ENCODE data around the gene ECE2.
A peak's percentile ranks its signal among the peaks of the same experiment; 100 is the strongest.

ECE2 gene

GRCh38 chr3:184240384-184241140 lies 35.3 kb upstream of the ECE2 start:
- no peak for DNase-seq (ENCODE audit: low spot score)

GRCh38 chr3:184241141-184241446 lies 34.7 kb upstream of the ECE2 start:
- DNase-seq (ENCODE audit: low spot score), result no peak

GRCh38 chr3:184241447-184242296 lies 34.1 kb upstream of the ECE2 start:
- DNase-seq (ENCODE audit: low spot score), result peak; percentile 39

- DNase-seq (ENCODE audit: low spot score), result no peak
Observed at GRCh38 chr3:184242297-184242685, 33.5 kb upstream of the ECE2 start.

DNA sequence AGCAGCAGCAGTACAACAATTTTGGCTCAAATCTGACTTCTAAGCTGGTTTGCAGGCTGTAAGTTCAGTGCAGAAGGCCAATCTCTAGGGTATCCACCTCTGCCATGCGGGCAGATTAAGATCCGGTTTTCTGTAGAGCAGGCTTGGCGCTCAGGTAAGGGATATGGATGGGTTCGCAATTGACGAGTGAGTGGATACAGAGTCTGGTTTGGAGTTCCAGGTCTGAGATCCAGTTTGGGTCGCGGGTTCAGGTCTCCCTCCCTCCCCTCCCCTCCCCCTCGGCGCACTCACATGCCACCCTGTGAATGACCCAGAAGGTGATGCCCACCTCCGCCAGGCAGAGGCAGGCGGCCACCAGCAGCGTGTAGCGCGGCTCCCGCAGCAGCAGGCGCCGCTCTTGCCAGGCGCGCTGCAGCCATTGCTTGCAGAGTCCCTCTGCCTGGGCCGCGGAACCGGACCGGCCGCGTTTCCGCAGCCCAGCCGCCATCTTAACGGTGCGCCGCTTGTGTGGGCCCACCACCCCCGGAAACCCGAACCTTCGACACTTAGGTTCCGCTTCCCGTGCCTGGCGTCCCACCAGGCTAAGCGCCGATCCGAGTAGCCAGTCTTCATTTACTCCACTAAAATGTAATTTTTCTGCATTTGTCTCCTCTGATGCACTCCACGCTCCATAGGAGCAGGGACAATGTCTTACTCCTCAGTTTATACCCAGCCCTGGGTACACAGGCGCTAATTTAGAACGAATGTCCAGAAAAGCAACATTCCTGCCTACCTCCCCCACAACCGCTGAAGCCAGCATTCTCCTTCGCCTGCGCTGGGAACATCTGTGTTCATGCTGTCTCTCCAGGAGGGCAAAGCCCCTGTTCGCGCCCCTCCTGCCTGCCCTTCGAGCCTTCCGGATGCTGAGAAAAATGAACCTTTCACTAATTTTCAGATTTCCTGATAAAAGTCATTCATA lies 27.1 kb upstream of the ECE2 start, which contains the start of gene ALG3:
TSS of gene ALG3 (minus strand) at position 509 of the 958 bp plus-strand sequence. CDS start at position 487, 22 bp downstream.
- peak; percentile 91 for DNase-seq (ENCODE audit: low spot score)

- DNase-seq (ENCODE audit: low spot score), result peak; percentile 97
Observed at GRCh38 chr3:184249412-184250166, 26.2 kb upstream of the ECE2 start, which contains the start of gene EEF1AKMT4. TSS of gene EEF1AKMT4 (plus strand) at chr3:184249672. CDS start at chr3:184249695, 23 bp downstream.

GRCh38 chr3:184250167-184250828 lies 25.5 kb upstream of the ECE2 start:
- peak; percentile 94 for DNase-seq (ENCODE audit: low spot score)

- DNase-seq (ENCODE audit: low spot score), result no peak
Observed at GRCh38 chr3:184255291-184256039, 20.4 kb upstream of the ECE2 start.

- no peak for DNase-seq (ENCODE audit: low spot score)
Observed at GRCh38 chr3:184257083-184257915, 18.5 kb upstream of the ECE2 start.

GRCh38 chr3:184258926-184259325 lies 16.9 kb upstream of the ECE2 start:
- no peak for DNase-seq (ENCODE audit: low spot score)

GRCh38 chr3:184259396-184259877 lies 16.4 kb upstream of the ECE2 start:
- no peak for DNase-seq (ENCODE audit: low spot score)

DNA sequence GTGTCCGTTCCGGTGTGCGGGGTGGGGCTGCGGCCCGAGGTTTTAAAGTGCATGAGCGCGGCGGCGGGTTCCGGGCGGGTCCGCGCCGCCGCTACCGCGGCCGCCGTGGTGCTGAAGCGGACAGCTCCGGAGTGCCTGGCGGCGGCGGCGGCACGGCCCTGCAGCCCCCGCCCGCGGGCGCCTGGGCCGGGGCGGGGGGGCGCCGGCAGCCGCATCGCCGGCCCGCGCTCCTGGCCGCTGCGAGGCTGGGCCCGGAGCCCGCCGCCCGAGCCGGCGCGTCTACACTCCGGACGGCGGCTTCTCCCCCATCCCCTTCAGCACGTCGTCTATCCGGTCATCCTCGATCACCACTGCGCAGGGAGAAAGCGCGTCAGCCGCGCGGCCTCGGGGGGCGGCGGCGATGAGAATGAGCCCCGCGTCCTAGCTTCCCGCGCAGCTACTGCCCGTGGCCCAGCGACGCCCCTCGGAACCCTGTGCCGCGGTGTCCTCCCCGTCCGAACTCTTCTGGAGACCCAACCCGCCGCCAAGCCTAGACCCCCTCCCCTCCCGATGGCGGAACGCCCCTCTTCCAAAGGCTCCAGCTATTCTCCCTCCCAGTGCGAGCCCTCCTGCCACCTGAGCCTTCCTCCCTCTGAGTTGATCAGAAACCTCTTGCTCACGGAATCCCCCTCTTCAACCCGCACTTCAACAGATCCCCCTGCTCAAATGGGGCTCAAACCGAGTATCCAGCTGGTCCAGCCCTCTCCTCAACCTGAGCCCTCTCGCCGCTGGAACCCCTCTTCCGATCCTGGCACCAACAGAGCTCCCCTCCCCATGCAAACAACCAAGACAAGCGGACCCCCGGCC lies 15.7 kb upstream of the ECE2 start:
- DNase-seq (ENCODE audit: low spot score), result no peak

GRCh38 chr3:184260724-184261269 lies 15.0 kb upstream of the ECE2 start:
- DNase-seq (ENCODE audit: low spot score), result no peak

DNA sequence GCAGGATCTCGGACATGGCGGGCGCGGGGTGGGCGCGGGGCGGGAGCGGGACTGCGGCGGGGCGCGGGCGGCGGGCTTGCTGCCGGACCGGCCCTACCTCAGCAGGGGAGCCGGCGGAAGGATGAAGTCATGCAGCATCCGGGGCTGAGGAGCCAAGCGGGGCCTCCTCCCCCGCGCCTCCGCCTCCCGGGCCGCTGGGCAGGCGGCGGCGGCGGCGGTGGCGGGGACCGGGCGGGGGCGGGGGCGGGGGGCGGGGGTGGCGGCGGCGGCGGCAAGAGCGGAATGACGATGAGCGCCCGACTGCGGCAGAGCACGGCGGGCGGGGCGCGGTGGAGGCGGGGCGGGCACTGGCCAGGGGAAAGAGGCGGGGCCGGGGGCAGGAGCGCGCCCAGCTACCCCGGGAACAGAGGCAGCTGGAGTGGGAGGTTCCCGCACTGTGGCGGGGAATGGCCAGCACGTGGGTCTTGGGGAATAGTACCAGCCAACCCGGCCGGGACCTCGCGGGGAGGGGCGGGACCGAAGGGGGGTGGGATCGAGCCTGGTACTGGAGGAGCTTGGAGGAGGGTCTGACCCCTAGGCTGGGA lies 14.5 kb upstream of the ECE2 start, which contains the start of gene CAMK2N2:
TSS of gene CAMK2N2 (minus strand) at position 284 of the 584 bp plus-strand sequence. CDS start at position 16, 268 bp downstream.
- DNase-seq (ENCODE audit: low spot score), result no peak

DNA sequence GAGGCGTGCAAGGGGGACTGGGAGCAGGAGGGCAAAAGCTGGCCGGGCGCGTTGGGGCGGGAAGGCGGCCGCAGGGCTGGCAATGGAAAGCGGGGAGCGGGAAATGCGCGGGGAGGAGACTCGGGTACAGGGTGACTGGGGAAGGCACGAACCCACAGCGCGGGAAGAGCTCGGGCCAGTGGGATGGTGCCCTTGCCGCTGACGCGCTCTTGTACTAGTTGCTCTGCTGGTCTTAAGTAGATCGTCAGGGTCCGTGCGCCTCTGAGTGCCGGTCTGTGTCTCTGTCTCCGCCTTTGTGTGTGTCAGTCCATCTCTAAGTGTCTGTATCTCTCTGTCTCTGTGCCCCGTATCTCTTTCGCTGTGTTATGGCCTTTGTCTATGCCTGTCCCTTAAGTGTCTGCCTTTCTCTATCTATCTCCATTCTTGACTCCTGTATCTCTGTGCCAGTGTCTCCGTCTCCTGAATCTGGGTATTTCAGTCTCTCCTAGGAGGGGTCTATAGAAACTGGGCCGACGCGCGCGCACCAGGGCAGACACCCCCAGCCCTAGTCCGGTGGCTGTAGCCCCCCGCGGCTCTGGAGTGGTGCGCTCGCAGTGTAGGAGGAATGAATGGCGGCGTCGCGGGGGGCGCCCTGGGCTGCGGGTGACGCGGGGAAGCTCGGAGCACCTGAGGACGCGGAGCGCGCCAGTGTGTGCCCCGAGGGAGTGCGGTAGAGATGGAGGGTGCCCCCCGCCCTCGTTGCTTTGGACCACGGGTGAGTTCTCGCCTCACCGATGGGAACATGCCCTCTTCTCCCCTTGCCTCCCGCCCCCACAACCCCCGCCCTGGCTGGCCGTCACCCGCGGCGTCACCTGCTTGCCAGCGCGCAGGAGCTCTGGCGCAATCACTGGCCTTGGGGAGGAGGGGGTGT lies 13.7 kb upstream of the ECE2 start:
- no peak for DNase-seq (ENCODE audit: low spot score)

GRCh38 chr3:184262764-184263179 lies 13.1 kb upstream of the ECE2 start:
- DNase-seq (ENCODE audit: low spot score), result no peak

All from hematopoietic multipotent progenitor cell treated with erythropoietin and hydrocortisone succinate and interleukin-3 and kit ligand, for 17 days (in vitro differentiated cells).